ENCODE measurements around the gene CLIP4. TPM values are rescaled to one million over a fixed set of nuclear protein-coding genes. Genes with fewer than 3 reads are reported as not detected.
A peak's percentile ranks its signal among the peaks of the same experiment; 100 is the strongest.

The CLIP4 gene
- polyA plus RNA-seq, 1 of the 3 experiments (the other 2 are of a cell fraction) = 12.7 TPM

- Histone ChIP-seq H3K4me2 (no peak overlapping the region), H3K4me1 (ENCODE audit: control insufficient read depth in 1 of 2, insufficient read depth in 2 of 2, low read depth in 1 of 2, low read length in 1 of 2) (peaks cover 0 to 9% of the 10 kb centered on the region in 2 experiments; a peak in 2 of 4 replicates), H3K9me3 (no peaks in the 10 kb centered on the region), H3F3A (replicated peaks; ENCODE audit: insufficient read depth) (no peaks in the 10 kb centered on the region), H3K9ac (no peak overlapping the region), H3K9me2 (no peaks in the 10 kb centered on the region), H3K27me3 (ENCODE audit: insufficient read depth) (peaks cover 9% of the 10 kb centered on the region; the same call in 1 of the 2 replicates), H3K79me2 (ENCODE audit: insufficient read depth) (no peaks in the 10 kb centered on the region), H3K27ac (ENCODE audit: low read depth in 2 of 2, low read length in 1 of 2) (no peak overlapping the region), H4K20me1 (ENCODE audit: insufficient read depth) (no peaks in the 10 kb centered on the region), H2AFZ (ENCODE audit: low read depth) (no peak overlapping the region), H3K36me3 (replicated peaks in 1 of 2; ENCODE audit: control insufficient read depth in 1 of 2, insufficient read depth in 2 of 2, low read length in 1 of 2) (peaks cover 0 to 2% of the 10 kb centered on the region in 2 experiments), H3K4me3 (ENCODE audit: low read depth in 2 of 2, low read length in 1 of 2) (no peak overlapping the region)
- peak; percentile 10 for DNase-seq
- 85% methylated on average over 15 of the region's 20 CpGs for WGBS (ENCODE audit: low lambda C conversion rate)
- no peak for TF ChIP-seq ZBTB33 (IDR thresholded peaks at IDR 0.05; ENCODE audit: borderline replicate concordance, low read depth)
- TF ChIP-seq RAD21 (IDR thresholded peaks at IDR 0.05; ENCODE audit: low read length) = no peak
- no peak for TF ChIP-seq USF2 (IDR thresholded peaks at IDR 0.05; ENCODE audit: borderline replicate concordance, low read depth, low read length)
- TF ChIP-seq TAF1 (IDR thresholded peaks at IDR 0.05; ENCODE audit: borderline replicate concordance, low read depth, low read length) = no peak
- TF ChIP-seq RFX5 (IDR thresholded peaks at IDR 0.05; ENCODE audit: low read length) = no peak
- TF ChIP-seq, protein P1, sequence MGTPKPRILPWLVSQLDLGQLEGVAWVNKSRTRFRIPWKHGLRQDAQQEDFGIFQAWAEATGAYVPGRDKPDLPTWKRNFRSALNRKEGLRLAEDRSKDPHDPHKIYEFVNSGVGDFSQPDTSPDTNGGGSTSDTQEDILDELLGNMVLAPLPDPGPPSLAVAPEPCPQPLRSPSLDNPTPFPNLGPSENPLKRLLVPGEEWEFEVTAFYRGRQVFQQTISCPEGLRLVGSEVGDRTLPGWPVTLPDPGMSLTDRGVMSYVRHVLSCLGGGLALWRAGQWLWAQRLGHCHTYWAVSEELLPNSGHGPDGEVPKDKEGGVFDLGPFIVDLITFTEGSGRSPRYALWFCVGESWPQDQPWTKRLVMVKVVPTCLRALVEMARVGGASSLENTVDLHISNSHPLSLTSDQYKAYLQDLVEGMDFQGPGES (IDR thresholded peaks at IDR 0.05; ENCODE audit: low read depth, low read length) = no peak
- TF ChIP-seq SMC3 (IDR thresholded peaks at IDR 0.05; ENCODE audit: low read depth, low read length) = no peak
- no peak for TF ChIP-seq NRF1 (IDR thresholded peaks at IDR 0.05; ENCODE audit: low read depth, low read length)
- TF ChIP-seq, protein P2, sequence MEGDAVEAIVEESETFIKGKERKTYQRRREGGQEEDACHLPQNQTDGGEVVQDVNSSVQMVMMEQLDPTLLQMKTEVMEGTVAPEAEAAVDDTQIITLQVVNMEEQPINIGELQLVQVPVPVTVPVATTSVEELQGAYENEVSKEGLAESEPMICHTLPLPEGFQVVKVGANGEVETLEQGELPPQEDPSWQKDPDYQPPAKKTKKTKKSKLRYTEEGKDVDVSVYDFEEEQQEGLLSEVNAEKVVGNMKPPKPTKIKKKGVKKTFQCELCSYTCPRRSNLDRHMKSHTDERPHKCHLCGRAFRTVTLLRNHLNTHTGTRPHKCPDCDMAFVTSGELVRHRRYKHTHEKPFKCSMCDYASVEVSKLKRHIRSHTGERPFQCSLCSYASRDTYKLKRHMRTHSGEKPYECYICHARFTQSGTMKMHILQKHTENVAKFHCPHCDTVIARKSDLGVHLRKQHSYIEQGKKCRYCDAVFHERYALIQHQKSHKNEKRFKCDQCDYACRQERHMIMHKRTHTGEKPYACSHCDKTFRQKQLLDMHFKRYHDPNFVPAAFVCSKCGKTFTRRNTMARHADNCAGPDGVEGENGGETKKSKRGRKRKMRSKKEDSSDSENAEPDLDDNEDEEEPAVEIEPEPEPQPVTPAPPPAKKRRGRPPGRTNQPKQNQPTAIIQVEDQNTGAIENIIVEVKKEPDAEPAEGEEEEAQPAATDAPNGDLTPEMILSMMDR (IDR thresholded peaks at IDR 0.05) = no peak
- TF ChIP-seq YY1 (IDR thresholded peaks at IDR 0.05; ENCODE audit: low read depth) = no peak
- no peak for TF ChIP-seq RCOR1 (IDR thresholded peaks at IDR 0.05; ENCODE audit: low read length)
- TF ChIP-seq GABPA (IDR thresholded peaks at IDR 0.05; ENCODE audit: low read depth) = no peak
- no peak for TF ChIP-seq CHD2 (IDR thresholded peaks at IDR 0.05; ENCODE audit: low read length, partially characterized antibody)
- TF ChIP-seq TCF12 (IDR thresholded peaks at IDR 0.05) = no peak
- TF ChIP-seq MEF2A (IDR thresholded peaks at IDR 0.05; ENCODE audit: borderline replicate concordance, low read depth) = no peak
- TF ChIP-seq NFIC (IDR thresholded peaks at IDR 0.05; ENCODE audit: borderline replicate concordance) = no peak
- TF ChIP-seq EP300 (IDR thresholded peaks at IDR 0.05; ENCODE audit: borderline replicate concordance in 1 of 2, low read depth in 1 of 2, low read length in 1 of 2) = no peak
- POLR2A ChIA-PET = no interaction called here
- CTCF ChIA-PET = no interaction called here
Measured at GRCh38 chr2:29215739-29216608, 100.8 kb downstream of the CLIP4 start.

All from SK-N-SH (cell line).